SU-DHL-6 (cell line): ENCODE results near the gene KNCN.

Source experiments
- H2AFZ ChIP-seq: fragments of 200-600 bp; sonication (generic); 2 replicates; pipeline ENCODE4 v1.6.1; 2014; ENCODE audit warnings: low read depth, mild to moderate bottlenecking, moderate library complexity, mixed read lengths, antibody characterized with exemption, low read length; ENCODE audit not compliant: severe bottlenecking
- H3F3A ChIP-seq: fragments of 200-600 bp; shearing (Covaris generic); 2 replicates; pipeline ENCODE4 v1.6.0; 2016; ENCODE audit warnings: antibody characterized with exemption, mild to moderate bottlenecking; ENCODE audit not compliant: insufficient read depth
- H3K27ac ChIP-seq: fragments of 200-600 bp; sonication (generic); 2 replicates; pipeline ENCODE4 v1.5.1; 2016; ENCODE audit warnings: low read depth, mild to moderate bottlenecking, low read length, moderate library complexity, mixed read lengths
- H3K27me3 ChIP-seq: fragments of 200-600 bp; sonication (generic), shearing (Covaris generic); 2 replicates; pipeline ENCODE4 v1.6.0; 2014; ENCODE audit warnings: mild to moderate bottlenecking, low read length
- H3K36me3 ChIP-seq: fragments of 200-600 bp; sonication (generic); 2 replicates; pipeline ENCODE4 v1.6.1; 2014; ENCODE audit warnings: mild to moderate bottlenecking, low read length, mixed read lengths
- H3K4me2 ChIP-seq: fragments of 300-600, 200-600 bp; shearing (Covaris generic), sonication (generic); 2 replicates; pipeline ENCODE4 v1.6.0; 2014; ENCODE audit warnings: low read length, low read depth, mild to moderate bottlenecking; ENCODE audit not compliant: poor library complexity, severe bottlenecking
- H3K4me3 ChIP-seq: fragments of 200-600 bp; sonication (generic); 2 replicates; pipeline ENCODE4 v1.5.1; 2014; ENCODE audit warnings: antibody characterized with exemption, low read length, mild to moderate bottlenecking, mixed read lengths; ENCODE audit not compliant: insufficient read depth, poor library complexity, severe bottlenecking
- H3K79me2 ChIP-seq: fragments of 200-600 bp; sonication (generic); 2 replicates; pipeline ENCODE4 v1.6.1; 2014; ENCODE audit warnings: mild to moderate bottlenecking, low read length, moderate library complexity; ENCODE audit not compliant: insufficient read depth
- H3K9ac ChIP-seq: fragments of 200-600 bp; sonication (generic); 2 replicates; pipeline ENCODE4 v1.7.0; 2014; ENCODE audit warnings: mild to moderate bottlenecking, low read length
- H3K9me2 ChIP-seq: fragments of 200-600 bp; sonication (generic); replicated peaks from 2 replicates; pipeline ENCODE4 v1.6.1; 2014; ENCODE audit warnings: low read length; ENCODE audit not compliant: insufficient read depth
- H3K9me3 ChIP-seq: fragments of 200-600 bp; sonication (generic); 2 replicates; pipeline ENCODE4 v1.6.1; 2014; ENCODE audit warnings: low read length, mixed read lengths; ENCODE audit not compliant: insufficient read depth
- H4K20me1 ChIP-seq: fragments of 200-600 bp; sonication (generic); 2 replicates; pipeline ENCODE4 v1.6.1; 2014; ENCODE audit warnings: low read depth, mild to moderate bottlenecking, antibody characterized with exemption, low read length, moderate library complexity, mixed read lengths
- EZH2phosphoT487 ChIP-seq: fragments of 200-600 bp; sonication (generic), shearing (Covaris generic); conservative IDR thresholded peaks from 2 replicates; pipeline ENCODE4 v1.6.1; 2018; ENCODE audit warnings: mild to moderate bottlenecking, antibody characterized with exemption, low read length, moderate library complexity, mixed read lengths
- TF ChIP-seq, protein P1 (sequence below): fragments of 200-600 bp; sonication (generic); IDR thresholded peaks from one replicate; pipeline ENCODE4 v1.5.1; 2017; ENCODE audit warnings: antibody characterized with exemption, mild to moderate bottlenecking, low read length, moderate library complexity; ENCODE audit not compliant: insufficient read depth, poor library complexity, severe bottlenecking

The KNCN gene

DNA sequence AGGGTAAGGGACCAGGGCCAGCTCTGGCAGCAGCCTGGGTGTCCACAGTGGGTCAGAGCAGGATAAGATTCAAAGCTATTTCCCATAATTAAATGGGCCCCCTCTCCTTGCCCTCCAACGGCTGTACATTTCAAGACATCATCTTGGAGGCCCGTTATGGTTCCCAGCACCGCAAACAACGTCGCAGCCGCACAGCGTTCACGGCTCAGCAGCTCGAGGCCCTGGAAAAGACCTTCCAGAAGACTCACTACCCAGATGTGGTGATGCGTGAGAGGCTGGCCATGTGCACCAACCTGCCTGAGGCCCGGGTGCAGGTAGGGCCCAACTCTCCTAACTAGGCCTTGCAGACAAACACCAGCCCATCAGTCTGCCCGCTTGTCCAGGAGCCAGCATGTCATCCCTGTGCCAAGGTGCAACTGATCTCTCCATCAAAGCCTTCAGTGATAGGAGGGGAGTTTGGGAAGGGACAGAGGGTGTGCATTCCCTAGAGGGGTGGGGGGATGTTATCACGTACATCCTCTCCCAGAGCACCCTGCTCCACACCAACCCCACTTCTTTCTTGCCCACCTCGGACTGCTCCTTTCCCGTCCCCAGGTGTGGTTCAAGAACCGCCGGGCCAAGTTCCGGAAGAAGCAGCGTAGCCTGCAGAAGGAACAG is 41.0 kb downstream of the KNCN start:
- H3K27ac ChIP-seq, result no peak overlapping the region
- H3K4me2 ChIP-seq, result no peak overlapping the region
- no peaks in the 10 kb centered on the region for H4K20me1 ChIP-seq
- no peak overlapping the region for H2AFZ ChIP-seq
- no peaks in the 10 kb centered on the region for H3K79me2 ChIP-seq
- no peaks in the 10 kb centered on the region for H3K36me3 ChIP-seq
- TF ChIP-seq, protein P1, sequence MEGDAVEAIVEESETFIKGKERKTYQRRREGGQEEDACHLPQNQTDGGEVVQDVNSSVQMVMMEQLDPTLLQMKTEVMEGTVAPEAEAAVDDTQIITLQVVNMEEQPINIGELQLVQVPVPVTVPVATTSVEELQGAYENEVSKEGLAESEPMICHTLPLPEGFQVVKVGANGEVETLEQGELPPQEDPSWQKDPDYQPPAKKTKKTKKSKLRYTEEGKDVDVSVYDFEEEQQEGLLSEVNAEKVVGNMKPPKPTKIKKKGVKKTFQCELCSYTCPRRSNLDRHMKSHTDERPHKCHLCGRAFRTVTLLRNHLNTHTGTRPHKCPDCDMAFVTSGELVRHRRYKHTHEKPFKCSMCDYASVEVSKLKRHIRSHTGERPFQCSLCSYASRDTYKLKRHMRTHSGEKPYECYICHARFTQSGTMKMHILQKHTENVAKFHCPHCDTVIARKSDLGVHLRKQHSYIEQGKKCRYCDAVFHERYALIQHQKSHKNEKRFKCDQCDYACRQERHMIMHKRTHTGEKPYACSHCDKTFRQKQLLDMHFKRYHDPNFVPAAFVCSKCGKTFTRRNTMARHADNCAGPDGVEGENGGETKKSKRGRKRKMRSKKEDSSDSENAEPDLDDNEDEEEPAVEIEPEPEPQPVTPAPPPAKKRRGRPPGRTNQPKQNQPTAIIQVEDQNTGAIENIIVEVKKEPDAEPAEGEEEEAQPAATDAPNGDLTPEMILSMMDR, result no peak
- no peak for TF ChIP-seq EZH2phosphoT487
- H3K4me3 ChIP-seq, result no peak overlapping the region
- no peaks in the 10 kb centered on the region for H3K27me3 ChIP-seq
- no peaks in the 10 kb centered on the region for H3F3A ChIP-seq
- H3K9me3 ChIP-seq, result no peaks in the 10 kb centered on the region
- no peak overlapping the region for H3K9ac ChIP-seq
- no peaks in the 10 kb centered on the region for H3K9me2 ChIP-seq

DNA sequence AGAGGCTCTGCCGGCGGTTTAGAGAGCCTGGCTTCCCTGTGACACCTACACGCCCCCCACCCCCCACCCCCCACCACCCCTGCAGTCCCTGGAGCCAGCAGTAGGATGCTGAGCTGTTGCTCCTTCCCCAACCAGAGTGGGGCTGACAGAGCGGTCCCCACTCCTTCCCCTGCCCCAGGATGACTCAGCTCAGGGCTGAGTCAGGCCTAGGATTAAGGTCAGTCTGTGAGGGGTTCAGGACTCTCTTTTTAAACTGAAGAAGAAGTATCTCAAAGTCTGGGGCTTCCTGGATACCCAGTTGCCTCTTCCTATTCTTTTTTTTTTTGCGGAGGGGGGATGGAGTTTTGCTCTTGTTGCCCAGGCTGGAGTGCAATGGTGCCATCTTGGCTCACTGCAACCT is 42.7 kb downstream of the KNCN start:
- Histone ChIP-seq H3K27me3 (no peaks in the 10 kb centered on the region), H3K79me2 (no peaks in the 10 kb centered on the region), H3K4me2 (no peak overlapping the region), H2AFZ (no peak overlapping the region), H3K9ac (no peak overlapping the region), H3K9me3 (no peaks in the 10 kb centered on the region), H3F3A (no peaks in the 10 kb centered on the region), H3K9me2 (no peaks in the 10 kb centered on the region), H4K20me1 (no peaks in the 10 kb centered on the region), H3K27ac (no peak overlapping the region), H3K4me3 (no peak overlapping the region), H3K36me3 (no peaks in the 10 kb centered on the region)
- no peak for TF ChIP-seq EZH2phosphoT487
- TF ChIP-seq, protein P1, result no peak

DNA sequence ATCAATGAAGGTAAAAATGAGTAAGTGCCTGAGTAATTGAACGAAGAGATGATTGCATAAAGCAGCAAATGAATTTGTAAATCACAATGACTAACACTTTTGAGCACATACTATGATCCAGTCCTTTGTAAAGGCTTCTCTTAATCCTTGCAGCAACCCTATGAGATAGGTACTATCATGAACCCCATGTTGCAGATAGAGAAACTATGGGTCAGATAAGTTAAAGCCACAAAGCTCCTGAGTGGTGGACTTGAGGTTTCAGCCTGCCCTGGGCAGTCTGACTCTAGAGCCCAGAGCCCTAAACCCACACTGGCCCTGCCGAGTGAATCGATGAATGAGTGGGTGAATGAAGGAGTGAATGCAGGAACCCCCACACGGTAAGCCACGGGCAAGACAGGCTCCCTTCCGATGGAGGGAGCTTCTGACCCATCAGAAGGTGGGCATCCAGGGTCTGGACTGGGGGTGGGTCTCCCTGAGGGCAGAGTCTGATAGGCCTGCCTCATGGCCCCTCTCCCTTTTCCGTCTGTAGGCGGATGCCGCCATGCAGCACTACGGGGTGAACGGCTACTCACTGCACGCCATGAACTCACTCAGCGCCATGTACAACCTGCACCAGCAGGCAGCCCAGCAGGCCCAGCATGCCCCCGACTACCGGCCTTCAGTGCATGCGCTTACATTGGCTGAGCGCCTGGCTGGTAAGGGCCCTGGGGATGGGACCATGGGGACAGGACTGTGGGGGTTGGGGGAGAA is 44.8 kb downstream of the KNCN start:
- H3K27me3 ChIP-seq, result no peaks in the 10 kb centered on the region
- H3K4me3 ChIP-seq, result no peak overlapping the region
- H3F3A ChIP-seq, result no peaks in the 10 kb centered on the region
- no peak overlapping the region for H3K4me2 ChIP-seq
- no peaks in the 10 kb centered on the region for H3K9me3 ChIP-seq
- H2AFZ ChIP-seq, result no peak overlapping the region
- no peaks in the 10 kb centered on the region for H3K9me2 ChIP-seq
- H3K27ac ChIP-seq, result no peak overlapping the region
- TF ChIP-seq EZH2phosphoT487, result no peak
- TF ChIP-seq, protein P1, result no peak
- H3K79me2 ChIP-seq, result no peaks in the 10 kb centered on the region
- no peak overlapping the region for H3K9ac ChIP-seq
- no peaks in the 10 kb centered on the region for H3K36me3 ChIP-seq
- no peaks in the 10 kb centered on the region for H4K20me1 ChIP-seq
